HG03139 (cell line): ENCODE measurements around the gene SHH.

Experiments used
- ATAC-seq: cut with Tn5 transposase; IDR thresholded peaks from one replicate; pipeline ENCODE4 v1.9.1; 2021; ENCODE audit not compliant: unreplicated experiment

Gene SHH

DNA sequence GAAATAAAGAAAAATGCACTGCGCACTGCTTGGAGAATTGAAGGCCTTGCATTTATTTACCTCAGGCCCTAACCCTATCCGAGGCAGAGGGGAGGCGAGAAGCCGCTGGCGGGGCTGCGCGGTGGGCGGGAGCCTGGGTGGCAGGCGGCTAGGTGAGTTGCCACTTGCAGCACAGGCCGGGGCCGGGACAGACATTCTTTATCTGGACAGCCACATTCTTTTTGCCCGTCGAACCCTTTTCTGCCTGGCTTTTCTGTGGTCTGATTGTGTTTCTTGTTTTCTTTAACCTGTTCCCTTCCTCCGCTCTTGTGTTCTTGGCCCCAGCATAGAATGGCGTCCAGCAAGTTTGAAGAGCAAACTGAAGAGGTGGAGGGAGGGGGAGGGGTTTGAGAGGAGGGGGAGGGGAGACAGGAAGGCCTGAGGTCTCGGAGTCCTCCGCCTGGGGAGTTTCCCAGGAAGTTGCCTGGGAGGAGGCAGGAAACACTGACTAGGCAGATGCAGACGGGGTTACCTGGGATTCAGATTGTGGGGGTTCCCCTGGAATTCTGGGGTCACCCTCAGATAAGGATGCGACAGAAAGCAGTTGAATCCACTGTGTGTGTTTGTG is 5.1 kb downstream of the SHH start:
- ATAC-seq = no peak

- ATAC-seq = no peak
Observed at GRCh38 chr7:155806096-155806871, 6.0 kb downstream of the SHH start.

GRCh38 chr7:155805826-155806095 is 6.5 kb downstream of the SHH start:
- no peak for ATAC-seq

DNA sequence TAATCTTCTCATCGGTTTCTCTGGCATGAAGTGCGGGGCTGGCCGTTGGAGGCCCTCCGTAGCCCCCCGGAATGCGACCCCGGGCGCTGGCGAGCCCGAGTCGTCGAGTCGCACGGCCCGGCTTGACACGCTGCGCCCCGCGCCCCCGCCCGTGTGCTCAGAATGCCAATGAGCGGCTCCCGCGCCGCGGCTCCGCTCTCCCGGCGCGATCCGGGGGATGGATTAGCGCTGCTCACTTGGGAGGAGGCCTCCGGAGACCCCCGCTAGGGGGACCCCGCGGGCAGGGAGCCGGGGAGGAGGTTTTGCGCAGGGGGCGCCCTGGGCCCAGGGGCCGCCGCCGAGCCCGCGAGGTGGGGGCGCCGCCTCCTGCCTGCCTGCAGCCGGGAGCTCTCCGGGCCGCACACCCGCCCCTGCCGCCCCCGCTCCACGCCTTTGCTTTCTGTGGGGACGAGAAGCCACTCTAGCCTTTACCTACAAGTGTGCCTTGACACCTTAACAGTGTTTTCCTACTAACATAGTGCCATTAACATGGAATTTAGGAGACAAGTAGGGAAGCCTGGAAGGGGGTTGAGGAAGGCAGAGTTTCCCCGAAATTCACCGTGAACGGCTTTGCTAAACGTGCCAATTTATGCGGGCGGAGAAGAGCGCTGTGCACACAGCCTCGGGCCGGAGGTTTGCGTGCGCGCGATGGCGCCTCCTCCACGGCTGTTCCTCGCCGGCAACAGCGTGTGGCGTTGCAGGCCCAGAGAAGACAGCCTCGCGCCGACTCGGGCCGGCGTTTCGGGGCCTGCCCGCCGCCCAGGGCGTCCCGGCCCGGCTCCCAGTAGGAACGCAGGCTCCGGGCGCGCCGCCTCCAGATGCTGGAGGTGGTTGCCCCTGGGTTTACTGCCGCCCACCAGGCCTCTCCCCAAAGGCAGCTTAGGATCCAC is 7.1 kb downstream of the SHH start:
- ATAC-seq = peak; percentile 42

DNA sequence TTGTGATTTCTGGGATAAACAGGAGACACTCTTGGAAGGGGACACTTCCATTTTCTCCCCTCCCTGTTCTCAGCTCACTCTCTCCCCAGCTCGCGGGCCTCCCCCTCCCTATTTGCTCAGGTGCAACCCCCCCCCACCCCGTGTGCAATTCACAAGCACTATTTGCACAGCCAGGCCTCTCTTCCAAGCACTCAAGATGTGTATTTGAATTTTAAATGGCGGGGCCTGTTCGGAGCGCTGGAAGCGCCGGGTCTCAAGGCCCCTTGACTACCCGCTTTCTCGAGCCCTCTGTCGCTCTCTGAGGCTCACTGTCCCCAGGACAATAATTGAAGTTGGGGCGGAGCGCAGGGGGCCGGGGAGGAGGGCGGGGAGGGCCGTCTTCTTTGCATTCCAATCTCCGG is 7.8 kb downstream of the SHH start:
- ATAC-seq = no peak

- ATAC-seq = no peak
Observed at GRCh38 chr7:155803418-155804376, 8.6 kb downstream of the SHH start.

GRCh38 chr7:155802906-155803417 is 9.3 kb downstream of the SHH start:
- no peak for ATAC-seq

DNA sequence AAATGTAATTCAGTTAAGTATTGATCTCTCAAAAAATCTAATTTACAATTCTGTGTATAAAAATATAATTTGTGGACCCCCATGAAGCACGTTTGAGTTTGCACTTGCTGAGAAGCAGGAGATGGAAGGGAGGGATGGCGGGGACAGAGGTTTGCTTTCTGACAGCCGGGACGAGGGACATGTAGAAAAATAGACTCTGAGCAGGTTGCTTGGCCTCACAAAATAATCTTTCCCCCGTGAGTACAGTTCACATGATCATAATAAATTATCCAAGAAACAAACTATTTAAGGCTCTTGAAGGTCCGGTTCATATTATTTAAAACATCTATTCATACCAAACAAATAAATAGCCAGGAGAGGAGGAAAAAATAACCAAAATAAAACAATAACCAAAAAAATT is 10.0 kb downstream of the SHH start:
- ATAC-seq = no peak

- ATAC-seq = no peak
Observed at GRCh38 chr7:155800741-155801267, 11.5 kb downstream of the SHH start.

GRCh38 chr7:155800301-155800700 is 12.0 kb downstream of the SHH start:
- ATAC-seq = no peak

DNA sequence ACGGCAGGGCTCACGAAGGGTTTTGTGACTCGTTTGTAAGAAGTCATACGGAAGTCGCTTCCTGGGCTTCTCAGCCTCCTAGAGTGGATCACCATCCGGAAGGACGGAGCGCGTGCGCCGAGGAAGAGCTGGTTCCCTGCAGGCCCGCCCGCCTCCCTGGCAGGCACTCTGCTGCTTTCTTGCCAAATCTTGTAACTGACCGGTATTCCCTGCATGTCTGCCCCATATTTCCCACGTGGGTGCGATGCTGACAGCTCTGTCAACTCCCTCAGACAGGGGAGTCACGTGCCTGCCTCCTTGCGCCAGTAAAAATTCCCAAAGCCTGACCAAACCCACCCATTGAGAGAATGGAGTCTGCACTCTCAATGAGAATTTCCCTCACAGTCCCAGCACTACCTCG is 12.7 kb downstream of the SHH start:
- no peak for ATAC-seq

DNA sequence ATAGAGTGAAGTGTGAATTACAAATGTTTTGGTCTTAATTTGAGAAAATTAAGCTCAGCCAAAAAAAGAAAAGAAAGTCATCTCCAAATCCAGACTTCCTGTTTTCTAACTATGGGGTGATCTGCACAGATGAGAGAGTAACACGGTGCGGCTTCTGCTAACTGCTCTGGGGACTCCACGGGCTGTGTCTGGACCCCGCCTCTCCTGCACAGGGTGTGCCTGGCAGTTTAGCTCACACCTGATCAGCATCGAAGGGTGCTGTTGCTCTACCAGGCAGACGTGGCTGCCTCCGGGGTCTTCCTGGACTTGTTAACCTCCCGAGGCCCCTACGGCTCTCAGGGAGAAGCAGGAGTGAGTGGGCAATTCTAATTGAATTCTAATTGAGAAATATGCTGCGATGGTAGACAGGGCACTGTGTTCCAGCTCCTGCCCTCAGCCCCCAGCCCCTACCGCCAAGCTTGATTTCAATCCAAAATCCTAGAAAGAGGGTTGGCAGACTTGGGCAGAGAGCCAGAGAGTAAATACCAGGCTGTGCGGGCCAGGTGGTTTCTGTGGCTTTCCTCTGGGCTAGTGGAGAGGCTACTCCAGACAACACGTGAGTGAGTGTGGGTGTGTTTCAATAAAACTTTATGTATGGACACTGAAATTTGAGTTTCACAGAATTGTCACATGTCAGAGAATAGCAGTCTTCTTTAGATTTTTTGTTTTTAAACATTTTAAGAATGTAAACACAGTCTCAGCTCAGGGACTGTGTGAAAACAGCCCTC is 13.4 kb downstream of the SHH start:
- no peak for ATAC-seq

GRCh38 chr7:155797262-155798250 is 14.7 kb downstream of the SHH start:
- no peak for ATAC-seq

DNA sequence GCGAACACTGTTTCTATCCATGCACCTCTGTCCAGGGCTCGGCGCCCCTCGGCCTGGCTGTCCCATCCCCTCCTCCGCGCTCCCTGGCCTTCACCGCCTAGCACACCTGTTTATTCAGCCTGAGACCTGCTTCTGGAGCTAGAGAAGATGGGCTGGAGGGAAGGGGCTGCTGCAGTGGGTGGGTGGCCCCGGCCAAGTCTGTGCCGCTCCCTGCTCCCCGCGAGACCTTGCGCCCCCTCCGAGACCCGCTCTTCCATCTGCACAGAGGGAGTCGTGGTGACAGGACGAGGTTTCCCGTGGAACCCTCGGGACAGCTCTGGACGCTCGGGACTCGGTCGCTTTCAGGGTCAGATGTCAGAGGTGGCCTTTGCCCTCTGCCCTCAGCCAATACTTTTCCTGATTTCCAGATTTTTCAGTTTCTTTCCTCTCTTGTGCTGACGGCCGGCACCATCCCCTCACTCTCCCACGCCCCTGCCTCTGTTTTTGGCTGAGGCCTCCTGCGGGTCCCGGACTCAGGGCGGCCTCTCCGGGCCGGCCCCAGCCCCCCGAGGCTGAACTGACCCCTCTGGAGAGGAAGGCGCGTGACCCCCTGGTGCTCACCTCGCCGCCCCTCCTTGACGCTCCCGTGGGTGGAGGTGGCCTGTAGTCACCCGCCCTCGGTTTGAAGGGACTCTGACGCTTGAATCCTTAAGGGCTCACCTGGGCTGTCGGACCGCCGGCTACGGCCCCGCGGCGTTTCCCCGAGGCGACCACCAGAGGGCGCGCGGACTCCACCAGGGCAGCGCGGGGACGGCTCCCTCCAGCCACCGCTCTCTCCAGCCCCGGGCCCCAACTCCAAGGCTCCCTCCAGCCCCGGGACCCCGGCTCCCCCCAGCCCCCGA is 15.6 kb downstream of the SHH start:
- ATAC-seq = peak; percentile 62

DNA sequence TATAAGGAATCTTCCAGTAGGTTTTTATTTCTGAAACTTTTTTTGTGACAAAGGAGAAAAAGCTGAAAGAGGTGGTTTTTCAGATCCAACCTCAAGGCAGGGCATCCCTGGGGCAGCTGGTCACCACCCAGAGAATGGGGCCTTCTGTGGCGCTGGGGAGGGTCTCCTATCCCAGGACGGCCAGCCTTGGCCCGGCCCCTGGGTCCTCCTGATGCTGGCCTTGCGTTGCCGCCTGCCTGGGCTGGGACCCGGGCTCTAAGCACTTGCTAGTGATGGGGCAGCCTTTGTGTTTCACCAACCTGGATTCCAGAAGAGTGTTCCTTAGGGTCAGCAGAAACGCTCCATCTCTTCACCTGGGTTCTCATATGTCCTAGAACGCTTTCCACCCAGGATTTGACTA is 16.3 kb downstream of the SHH start:
- ATAC-seq = no peak

GRCh38 chr7:155795401-155795800 is 16.9 kb downstream of the SHH start:
- no peak for ATAC-seq

DNA sequence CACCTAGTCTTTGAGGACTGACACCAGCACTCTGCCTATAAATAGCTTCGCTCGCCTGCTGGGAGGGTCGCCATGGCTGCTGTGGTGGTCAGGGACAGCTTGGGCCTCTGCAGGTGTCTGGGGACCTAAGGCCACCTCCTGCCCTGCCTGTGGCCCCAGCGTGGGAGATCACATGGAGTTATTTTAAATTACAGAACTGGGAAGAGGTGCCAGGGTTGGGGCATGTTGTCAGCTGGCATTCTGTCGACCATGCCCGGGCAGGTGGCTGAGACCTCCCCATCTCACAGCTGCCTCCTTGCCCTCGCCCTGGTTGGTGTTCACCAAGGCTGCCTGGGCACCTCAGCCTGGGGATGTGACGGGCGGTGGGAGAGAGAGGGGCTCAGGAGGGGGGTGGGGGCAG is 18.1 kb downstream of the SHH start:
- ATAC-seq = no peak
